GM20431 (cell line): ENCODE results near the gene HDGFL2.
"Not testable (repeated sequence)": the region's sequence is repeated elsewhere in the genome, so short reads cannot be mapped to it uniquely, and the experiment has no call there.

ENCODE experiments used
- in situ Hi-C: fragments of 300-500 bp; cut with MseI, MboI; formaldehyde crosslinking; loops from one replicate; pipeline ENCODE4 v1.15.0; 2020; ENCODE audit warnings: low sequenced_read_pairs; ENCODE audit not compliant: unreplicated experiment

Gene HDGFL2

DNA sequence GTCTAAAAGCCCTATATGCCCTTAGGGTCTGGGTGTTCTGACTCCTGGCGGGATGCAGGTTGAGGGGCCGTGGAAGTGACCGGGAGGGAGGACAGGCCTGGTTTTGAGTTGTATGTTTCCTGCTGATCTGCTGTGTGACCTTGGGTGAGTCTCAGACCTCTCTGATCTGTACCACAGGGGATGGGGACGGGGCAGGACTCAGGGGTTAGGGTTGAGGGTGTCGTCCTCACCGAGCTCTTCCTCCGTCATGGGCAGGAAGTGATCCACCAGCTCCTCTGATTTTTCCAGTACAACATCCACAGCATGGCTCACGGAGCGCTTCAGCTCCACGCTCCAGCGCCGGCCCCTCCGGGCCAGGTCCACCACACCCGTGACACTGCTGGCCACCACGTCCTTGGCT, 56.7 kb downstream of the HDGFL2 start:
- in situ Hi-C loops: no loop called here

DNA sequence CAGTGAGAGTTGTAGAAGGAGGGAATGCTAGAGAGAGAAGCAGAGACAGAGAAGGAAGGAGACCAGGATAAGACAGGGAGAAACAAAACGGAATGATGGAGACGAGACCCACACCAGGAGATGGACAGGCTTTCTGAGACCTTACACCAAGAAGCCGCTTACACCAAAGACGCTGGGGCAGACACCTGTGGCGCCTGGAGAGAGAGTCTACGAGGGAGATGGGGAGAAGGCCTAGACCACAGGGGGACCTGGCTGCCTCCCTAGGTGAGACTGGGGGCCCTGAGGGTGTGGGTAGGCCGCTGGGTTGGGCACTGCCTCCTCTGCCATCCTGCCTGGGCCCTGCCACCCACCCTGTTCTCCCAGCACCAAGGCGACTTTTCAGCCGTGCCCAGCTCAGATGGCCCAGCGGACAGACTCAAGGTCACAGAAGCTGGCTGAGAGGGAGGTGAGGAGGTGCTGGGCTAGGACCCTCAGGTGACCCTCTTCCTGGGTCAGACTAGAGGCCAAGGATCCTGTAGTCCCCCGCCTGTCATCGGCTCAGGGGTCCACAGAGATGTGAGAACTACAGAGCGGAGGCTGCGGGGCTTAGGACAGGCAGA, 57.9 kb downstream of the HDGFL2 start:
- in situ Hi-C loops: no loop called here

DNA sequence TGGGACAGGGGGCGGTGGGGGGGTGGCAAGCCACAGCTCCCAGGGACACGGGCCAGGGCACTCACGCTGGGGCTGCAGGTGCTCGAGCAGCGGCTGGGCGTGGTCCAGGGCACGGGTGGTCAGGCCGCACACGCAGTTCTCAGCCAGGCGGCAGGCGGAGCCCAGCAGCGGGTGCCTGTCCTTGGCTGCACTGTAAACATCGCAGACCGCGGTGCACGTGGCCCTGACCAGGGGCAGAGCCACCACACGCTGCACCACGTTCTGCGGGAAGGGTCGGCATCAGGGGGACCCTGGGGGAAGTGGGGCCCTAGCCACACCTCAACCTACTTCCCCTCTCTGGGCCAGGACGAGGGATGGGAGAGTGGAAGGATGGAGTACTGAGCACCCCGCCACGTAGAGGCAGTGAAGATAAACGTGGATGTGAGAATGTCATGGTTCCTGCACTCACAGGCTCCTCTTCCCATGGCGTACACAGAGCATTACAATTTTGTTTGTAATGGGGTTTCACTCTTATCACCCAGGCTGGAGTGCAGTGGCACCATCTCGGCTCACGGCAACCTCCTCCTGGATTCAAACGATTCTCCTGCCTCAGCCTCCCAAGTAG, 59.6 kb downstream of the HDGFL2 start:
- in situ Hi-C loops: no loop called here

DNA sequence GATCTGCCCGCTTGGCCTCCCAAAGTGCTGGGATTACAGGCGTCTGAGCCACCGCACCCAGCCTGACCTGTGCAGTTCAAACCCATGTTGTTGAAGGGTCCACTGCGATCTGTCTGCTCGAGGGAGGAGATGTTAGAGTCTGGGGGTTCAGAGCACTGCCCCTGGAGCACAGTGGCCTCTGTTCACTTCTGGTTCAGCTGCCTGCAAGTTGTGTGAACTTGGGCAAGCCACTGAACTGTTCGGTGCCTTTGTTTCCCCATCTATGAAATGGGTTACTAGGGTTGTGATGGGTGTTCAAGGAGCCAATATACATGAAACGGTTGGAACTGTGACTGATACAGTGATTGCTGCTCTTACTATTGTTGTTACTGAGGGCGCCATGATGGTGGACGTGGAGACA, 61.2 kb downstream of the HDGFL2 start:
- in situ Hi-C loops: no loop called here

DNA sequence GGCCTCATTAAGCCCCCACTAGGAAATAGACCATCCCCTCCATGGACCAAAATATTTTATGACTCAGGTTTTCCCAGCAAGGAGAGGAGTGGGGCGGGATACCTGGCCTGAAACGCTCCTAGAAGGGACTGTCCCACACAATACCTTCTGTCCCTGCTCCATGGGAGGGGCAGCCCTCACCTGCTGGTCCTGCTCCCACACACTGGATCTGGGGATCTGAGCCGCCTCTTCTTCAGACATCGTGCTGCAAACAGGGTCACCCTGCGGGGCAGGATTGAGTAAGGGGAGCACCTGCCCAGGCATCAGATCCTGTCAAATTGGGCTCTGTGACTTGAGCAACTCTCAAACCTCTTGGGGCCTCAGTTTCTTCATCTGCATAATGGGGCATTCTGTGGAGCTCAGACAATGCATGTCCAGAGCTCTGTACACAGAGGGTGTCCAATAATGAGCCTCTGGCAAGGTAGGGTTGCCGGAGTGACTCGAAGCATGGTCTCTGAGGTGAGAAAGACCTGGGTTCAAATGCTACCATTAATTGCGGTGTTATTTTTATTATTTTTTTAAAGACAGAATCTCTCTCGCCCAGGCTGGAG, 61.8 kb downstream of the HDGFL2 start:
- in situ Hi-C loops: no loop called here

DNA sequence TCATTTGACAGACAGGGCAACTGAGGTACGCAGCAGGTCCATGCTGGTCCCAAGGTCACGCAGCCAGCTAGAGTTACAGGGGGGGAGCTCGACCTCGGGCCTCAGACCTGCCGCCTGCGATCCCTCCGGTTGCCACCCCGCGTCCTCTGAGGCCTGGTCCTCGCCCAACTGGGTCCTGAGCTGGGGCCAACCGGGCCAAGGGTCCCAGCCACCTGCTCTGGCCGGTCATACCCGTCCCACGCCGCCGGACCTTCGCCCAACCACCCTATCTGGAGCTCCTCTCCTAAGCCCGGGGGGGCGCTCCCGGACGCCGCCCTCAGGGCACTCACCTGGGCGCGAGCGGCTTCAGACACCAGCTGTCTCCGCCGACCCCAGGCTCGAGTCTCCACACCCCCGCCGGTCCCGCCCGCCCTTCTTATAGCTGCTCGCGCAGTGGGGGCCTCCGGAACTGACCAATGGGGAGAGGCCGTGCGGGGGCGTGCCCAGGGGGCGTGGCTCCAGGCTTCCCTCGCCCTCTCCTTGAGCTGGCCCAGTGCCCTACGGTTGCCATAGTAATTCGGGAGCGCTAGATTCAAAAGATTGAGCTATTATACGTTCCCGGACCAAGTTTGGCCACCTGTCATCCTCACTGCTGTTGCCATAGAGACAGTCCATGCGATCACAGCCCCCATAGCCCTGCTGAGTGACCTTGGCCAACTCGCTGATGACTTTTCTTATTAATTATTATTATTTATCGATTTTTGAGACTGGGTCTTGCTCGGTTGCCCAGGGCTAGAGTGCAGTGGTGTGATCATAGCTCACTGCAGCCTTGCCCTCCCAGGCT, 63.0 kb downstream of the HDGFL2 start, which contains the start of gene PLIN5:
Gene PLIN5, minus strand, starts transcription at position 389 of the 823 bp plus-strand sequence. CDS start 1,150 bp downstream, outside the sequence.
- in situ Hi-C loops: no loop called here

DNA sequence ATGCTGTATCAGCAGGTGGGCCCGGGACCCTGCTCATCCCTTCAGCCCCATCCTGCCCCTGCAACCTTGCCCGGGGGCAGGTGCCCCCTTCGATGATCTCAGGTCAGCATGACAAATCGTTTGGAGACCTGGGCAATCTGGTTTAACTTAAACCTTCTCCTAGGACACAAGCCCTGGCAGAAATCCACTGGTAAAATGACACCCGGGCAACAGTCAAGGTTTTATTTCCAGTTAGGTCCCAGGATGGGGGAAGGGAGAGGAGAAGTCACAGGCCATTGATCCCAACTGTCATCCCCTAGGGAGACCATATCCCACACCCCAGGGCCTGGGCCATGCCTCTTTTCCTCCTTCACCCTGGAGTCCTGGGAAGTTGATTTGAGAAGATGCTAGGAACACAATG, 64.7 kb downstream of the HDGFL2 start:
- in situ Hi-C loops: no loop called here

DNA sequence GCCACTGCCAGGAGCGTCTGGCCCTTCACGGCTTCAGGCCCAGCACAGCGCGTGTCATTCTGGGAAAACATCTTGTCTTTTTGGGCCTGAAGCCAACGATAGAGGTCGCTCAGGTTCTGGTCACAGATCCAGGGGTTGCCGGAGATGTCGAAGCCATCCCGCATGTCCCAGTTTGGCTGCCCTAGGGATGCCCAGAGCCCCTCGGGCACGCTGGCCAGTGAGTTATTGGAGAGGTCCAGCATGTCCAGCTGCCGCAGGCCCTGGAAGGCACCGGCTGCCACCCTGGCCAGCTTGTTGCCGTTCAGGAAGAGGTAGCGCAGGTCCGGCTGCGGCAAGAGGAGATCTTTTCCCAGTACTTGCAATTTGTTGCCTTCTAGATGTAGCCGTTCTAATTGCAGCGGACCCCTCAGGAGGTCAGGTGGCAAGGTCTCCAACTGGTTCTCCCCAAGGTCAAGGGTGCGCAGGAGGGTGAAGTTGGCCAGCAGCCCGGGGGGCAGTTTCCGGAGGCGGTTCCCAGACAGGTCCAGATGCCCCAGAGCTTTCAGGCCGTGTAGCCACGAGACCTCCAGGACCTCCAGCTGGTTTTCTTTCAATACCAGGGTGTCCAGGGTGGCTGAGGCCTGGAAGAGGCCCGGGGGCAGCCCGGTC, 66.0 kb downstream of the HDGFL2 start:
- in situ Hi-C loops: no loop called here

DNA sequence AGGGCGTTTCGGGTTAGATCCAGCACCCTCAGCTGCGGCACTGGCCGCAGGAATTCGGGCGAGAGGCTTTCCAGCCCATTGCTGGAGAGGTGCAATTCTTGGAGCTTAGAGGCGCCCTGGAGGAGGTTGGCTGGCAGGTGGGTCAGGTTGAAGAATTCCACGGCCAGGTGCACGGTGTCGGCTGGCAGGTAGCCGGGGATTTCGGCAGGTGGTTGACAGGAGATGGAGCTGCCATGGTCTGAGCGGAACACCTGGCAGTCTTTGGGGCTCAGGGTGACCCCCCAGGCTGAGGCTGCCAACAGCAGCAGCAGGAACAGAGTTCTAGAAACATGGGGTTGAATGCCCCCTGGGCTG, 66.5 kb downstream of the HDGFL2 start:
- in situ Hi-C loops: no loop called here

DNA sequence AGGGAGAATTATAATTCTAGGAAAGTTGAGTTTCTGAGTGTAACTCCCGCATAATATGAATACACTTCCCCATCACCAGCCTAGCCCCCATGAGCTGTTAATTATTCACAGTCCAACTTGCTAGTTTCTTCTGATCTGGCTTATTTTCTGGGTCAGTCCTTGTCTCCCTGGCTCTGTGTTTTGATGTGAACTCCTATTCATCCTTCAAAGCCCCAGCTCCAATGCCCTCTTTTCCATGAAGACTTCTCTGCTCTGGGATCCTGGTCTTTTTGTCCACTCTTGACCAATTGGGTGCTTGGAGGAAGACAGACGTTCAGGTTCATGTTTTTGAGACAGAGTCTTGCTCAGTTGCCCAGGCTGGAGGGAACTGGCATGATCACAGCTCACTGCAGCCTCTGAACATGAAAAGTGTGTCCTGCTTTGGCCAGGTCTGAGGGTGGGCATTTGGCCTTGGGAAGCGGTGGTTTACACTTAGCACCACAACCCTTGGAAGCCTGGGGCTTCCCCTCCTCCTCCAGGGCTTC, 67.1 kb downstream of the HDGFL2 start:
- in situ Hi-C loops: no loop called here

DNA sequence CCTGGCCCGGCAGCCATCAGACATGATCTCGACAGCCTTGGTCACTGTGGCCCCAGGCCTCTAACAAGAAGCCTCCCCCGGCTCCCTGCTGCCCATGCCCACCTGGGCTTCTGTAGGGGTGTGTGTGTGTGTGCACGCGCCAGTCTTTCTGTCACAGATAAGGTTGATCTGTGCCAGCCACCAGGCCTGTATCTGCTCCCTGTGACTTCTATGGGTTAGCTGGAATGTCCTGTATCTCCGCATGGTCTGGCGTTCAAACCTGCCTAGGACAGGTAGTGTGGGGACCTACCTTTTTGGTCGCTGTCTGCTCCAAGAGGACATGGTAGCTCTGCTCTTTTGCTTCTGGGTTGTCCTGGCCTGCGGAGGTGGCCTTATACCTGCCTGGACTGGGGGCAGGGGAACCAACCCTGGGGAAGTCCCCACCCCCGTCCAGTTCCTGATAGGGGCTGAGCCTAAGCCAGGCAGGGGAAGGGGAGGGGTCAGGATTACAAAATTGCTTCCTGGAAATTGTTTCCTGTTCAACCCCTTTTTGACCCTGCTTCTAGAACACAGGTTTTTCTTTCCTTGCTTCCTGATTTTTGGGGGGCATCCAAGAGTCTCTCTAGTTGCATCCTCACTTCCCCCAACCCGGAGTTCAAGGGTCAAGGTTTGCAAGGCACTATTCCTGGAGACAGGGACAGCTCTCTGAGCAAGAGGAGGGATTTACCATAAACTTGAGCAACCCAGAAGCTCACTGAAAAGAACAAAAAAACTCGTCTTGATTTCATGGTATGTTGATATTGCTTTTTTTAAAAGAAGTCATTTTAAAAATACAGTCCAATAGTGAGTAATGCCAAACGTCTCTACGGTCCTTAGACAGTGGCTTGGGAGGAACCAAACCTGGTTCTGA, 67.8 kb downstream of the HDGFL2 start, which contains the start of gene LRG1:
Gene LRG1, minus strand, starts transcription at position 344 of the 889 bp plus-strand sequence. Its CDS starts 23 bp downstream, at position 321.
- in situ Hi-C loops: no loop called here

DNA sequence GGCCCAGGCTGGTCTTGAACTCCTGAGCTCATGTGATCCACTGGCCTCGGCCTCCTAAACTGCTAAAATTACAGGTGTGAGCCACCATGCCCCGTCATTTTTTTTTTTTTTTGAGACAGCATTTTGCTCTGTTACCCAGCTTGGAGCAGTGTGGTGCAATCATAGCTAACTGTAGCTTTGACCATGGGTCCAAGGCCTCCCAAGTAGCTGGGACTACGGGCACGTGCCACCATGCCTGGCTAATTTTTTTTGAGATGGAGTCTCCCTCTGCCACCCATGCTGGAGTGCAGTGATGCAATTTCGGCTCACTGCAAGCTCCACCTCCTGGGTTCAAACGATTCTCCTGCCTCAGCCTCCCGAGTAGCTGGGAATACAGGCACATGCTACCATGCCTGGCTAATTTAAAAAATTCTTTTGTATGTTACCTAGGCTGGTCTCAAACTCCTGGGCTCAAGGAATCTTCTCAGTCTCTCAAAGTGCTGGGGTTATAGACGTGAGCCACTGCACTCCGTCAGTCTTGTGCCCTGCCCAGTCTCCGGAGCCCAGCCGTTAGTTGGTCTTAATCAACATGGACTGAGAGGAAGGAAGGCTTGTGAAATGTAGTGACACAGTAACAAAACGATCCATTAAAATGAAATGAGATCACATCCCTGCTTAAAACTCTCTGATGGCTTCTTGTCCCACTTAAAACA, 69.2 kb downstream of the HDGFL2 start:
- in situ Hi-C loops: no loop called here

DNA sequence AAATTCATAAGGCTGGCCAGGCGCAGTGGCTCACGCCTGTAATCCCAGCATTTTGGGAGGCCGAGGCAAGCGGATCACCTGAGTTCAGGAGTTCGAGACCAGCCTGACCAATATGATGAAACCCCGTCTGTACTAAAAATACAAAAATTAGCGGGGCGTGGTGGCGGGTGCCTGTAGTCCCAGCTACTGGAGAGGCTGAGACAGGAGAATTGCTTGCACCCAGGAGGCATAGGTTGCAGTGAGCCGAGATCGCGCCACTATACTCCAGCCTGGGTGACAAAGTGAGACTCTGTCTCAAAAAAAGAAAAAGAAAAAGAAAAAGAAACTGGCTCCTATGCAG, 69.7 kb downstream of the HDGFL2 start:
- in situ Hi-C loops: not testable (repeated sequence)

DNA sequence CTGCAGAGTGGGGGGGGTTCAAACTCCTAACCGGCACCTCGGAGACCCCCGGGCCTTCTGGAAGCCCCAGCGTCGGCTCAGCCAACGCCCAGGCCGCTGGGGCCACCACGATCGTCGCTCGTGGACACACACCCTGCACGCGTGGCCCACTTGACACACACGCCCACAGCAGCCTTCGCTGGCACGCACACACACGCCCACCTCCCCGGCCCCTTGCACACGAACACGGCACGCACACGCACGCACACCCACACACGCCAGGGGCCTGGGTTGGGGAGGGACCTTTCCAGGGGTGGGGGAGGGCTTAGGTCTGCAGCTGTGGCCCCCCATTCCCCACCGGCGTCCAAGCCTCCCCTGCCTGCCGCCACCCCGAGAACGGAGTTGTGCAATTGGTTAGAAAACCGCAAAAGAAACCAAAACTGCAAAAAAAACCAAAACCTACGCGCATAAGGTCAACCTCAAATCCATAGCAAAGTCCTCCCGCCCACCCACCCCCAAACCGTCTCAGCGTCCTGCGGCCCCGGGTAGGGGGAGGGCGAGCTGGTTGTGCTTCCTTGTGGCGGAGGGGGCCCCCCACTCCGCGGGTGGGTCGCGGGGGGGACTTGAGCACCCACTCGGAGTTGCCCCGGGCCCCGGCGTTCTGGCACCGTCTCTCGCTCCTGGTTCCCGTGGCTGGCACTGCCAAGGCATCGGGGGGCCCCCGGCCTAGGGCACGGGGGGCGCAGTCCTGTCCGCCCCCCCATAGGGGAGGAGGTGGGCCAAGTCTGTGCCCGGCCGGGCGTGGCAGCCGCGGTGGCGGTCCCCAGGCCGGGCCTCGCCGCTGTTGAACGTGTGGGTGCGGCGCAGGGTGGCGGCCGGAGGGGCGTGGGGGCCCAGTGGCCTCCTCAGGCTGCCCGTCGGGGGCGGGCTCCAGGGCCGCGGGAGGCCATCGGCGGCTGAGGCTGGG, 71.1 kb downstream of the HDGFL2 start:
- in situ Hi-C loops: no loop called here

DNA sequence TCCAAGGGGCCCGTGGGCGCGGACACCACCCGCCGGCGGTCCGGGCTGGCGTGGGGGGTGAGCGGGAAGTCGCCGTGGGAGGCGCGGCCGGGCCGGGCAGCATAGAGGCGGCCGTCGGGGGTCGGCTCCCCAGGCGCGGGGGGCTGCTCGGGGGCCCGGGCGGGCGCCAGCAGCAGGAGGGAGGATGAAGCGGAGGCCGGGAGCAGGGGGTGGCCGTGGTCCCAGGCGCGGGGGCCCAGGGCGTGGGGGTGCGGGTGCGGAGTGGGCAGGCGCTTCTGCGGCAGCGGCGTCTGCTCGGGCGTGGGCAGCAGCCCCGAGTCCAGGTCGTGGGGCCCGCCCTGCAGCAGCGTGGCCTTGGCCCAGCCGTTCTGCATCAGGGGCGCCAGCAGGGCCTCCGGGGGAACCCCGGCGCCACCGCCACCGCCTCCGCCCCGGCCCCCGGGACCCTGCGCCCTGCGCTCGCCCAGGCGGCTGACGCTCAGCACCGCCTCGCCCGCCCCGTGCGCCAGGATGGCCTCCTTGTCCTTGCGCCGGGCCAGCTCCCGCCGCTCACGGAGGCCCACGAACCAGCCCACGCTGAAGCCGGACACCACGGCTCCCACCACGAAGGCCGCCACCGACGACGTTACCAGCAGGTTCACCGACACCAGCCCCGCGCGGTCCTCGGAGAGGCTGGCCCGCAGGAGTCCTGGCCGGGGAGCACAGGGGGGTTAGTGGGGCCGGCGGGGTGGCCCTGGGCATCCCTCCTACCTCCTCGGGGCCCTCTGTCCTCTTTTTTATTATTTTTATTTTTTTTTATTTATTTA, 71.9 kb downstream of the HDGFL2 start:
- in situ Hi-C loops: no loop called here

DNA sequence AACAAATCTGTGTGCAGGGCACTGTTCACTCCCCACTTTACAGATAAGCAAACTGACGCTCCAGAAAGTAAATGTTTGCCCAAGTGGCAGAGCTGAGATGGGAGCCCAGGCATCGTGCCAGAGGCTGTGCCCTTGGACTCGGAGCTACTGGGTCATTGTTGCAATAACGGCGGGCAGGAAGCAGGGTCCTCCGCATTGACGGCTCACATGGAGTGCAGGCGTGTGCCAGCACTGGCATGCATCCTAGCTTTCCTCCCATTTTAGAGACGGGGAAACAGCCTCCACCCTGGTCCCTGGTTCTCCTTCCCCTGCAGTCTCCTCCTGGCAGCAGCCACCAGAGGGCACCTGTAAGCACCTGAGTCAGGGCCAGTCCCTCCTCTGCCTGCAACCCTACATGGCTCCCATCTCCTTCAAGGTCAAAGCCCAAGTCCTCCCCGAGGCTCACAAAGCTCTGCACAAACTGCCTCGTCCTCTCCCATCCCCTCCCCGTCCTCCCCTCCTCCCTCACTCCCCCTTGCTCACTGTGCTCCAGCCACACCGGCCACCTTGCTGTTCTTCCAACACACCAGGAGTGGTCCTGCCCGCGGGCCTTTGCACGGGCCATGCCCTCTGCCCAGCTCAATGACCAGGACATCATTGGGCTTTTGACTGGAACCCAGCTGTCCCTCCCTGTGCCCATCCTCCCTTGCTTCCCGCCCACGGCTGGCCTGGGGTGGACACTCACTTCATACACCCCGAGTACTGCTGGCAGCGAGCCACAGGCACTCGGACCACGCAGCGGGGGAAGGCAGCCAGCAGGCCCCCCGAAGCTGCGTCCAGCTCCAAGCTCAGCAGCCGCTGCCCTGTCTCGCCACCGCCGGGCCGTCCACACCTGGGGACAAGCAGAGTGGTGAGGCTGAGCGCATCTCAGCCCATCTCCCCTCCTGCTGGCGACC, 75.5 kb downstream of the HDGFL2 start:
- in situ Hi-C loops: no loop called here
